H1 (cell line): Measurements from ENCODE around the gene MIF. TPM values are rescaled to one million over a fixed set of nuclear protein-coding genes. Genes with fewer than 3 reads are reported as not detected.

Source experiments
- CEBPB ChIP-seq: IDR thresholded peaks from 2 replicates; pipeline ENCODE4 v1.6.1; 2012; ENCODE audit warnings: low read depth, low read length
- CHD1 ChIP-seq: IDR thresholded peaks from 2 replicates; pipeline ENCODE4 v1.6.1; 2012; ENCODE audit warnings: low read depth, low read length, improper control_type of control experiment
- CHD7 ChIP-seq: fragments of 300-600 bp; sonication (generic); IDR thresholded peaks from 2 replicates; pipeline ENCODE4 v1.7.1; 2012; ENCODE audit warnings: low read length, moderate library complexity, mild to moderate bottlenecking, inconsistent platforms; ENCODE audit not compliant: insufficient replicate concordance
- EP300 ChIP-seq, 2 experiments: IDR thresholded peaks; 1 replicate in 1 of 2; 2 replicates in 1 of 2; pipeline ENCODE4 v1.6.1; 2011 to 2012; ENCODE audit warnings: low read depth in 2 of 2, low read length in 2 of 2, mild to moderate bottlenecking in 2 of 2, borderline replicate concordance in 1 of 2, inconsistent platforms in 1 of 2, moderate library complexity in 1 of 2
- KDM1A ChIP-seq: fragments of 200-600, 300-600 bp; sonication (generic); IDR thresholded peaks from 2 replicates; pipeline ENCODE4 v1.7.1; 2016; ENCODE audit warnings: mild to moderate bottlenecking, low read length, borderline replicate concordance
- POLR2A ChIP-seq, 2 experiments: IDR thresholded peaks; 1 replicate in 1 of 2; 2 replicates in 1 of 2; pipeline ENCODE4 v1.6.1; 2011; ENCODE audit warnings: low read depth in 2 of 2, low read length in 2 of 2, mild to moderate bottlenecking in 2 of 2; ENCODE audit errors: control extremely low read depth in 1 of 2
- SP1 ChIP-seq: IDR thresholded peaks from 2 replicates; pipeline ENCODE4 v1.6.1; 2011; ENCODE audit warnings: low read depth, low read length
- SRF ChIP-seq: IDR thresholded peaks from 2 replicates; pipeline ENCODE4 v1.6.1; 2011; ENCODE audit warnings: mild to moderate bottlenecking, low read depth, low read length, moderate library complexity
- TCF12 ChIP-seq: IDR thresholded peaks from 2 replicates; pipeline ENCODE4 v1.6.1; 2011; ENCODE audit warnings: low read depth, mild to moderate bottlenecking, low read length
- polyA plus RNA-seq, 7 experiments: library from polyadenylated mRNA; depleted of rRNA in 3 of 7; stranded (reverse) in 5 of 7; unstranded in 2 of 7; fragments of >200 nt in 5 of 7; fragments of 200-250 nt in 2 of 7; gene quantifications; 1 replicate in 5 of 7; 2 replicates in 1 of 7; 4 replicates in 1 of 7; pipeline versions ENCODE4 v1.2.1 to v1.2.3, GENCODE V29; 2011 to 2013; ENCODE audit warnings: missing spikeins in 2 of 7, mixed read lengths in 2 of 7
- total RNA-seq: library from RNA; stranded (reverse); fragmentation: NEBNext Ultra II Directional; extraction: Animal tissue kit (Norgen Biotek cat#: 25700); gene quantifications from 2 replicates; pipeline ENCODE4 v1.2.1, GENCODE V29; 2021

The MIF gene
- total and polyA plus RNA-seq, 2 of the 8 experiments (the other 6 are each of a cell fraction or from before 2014, with no cell fraction given), result 1,082 to 1,870 TPM

GRCh38 chr22:23904573-23905254 is 10.5 kb downstream of the MIF start (continued):
- TF ChIP-seq CHD7 (no peak), CEBPB (no peak), KDM1A (no peak), SP1 (no peak), POLR2A (IDR thresholded peaks at IDR 0.05; ENCODE audit: control extremely low read depth in 1 of 2, low read depth in 2 of 2, low read length in 2 of 2) (no peak), CHD1 (no peak), TCF12 (no peak), EP300 (IDR thresholded peaks at IDR 0.05; ENCODE audit: borderline replicate concordance in 1 of 2, low read depth in 2 of 2, low read length in 2 of 2) (no peak), SRF (no peak)
